ENCODE data around the gene P3H4. TPM values are rescaled to one million over a fixed set of nuclear protein-coding genes. Genes with fewer than 3 reads are reported as not detected.
"Not testable (repeated sequence)": the region's sequence is repeated elsewhere in the genome, so short reads cannot be mapped to it uniquely, and the experiment has no call there.

The P3H4 gene
- total and polyA plus RNA-seq, 9 donors = 35.5 to 68.4 (median 41.5) TPM

DNA sequence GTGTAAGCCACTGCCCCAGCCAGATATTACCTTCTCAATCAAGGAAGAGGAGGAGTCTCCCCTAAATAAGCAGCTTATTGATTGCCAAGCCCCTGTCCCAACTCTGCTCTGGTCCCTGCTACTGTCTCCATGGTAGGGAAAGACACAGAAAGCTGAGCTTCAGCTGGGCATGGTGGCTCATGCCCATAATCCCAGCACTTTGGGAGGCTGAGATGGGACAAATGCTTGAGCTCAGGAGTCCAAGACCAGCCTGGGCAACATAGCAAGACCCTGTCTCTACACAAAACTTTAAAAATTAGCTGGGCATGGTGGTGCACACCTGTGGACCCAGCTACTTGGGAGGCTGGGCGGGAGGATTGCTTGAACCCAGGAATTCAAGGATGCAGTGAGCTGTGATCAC is 31.8 kb downstream of the P3H4 start:
- Histone ChIP-seq H3K36me3 (ENCODE audit: control insufficient read depth, insufficient read depth, low read length) (peaks cover 5% of the 10 kb centered on the region), H3K27me3 (ENCODE audit: control insufficient read depth, insufficient read depth, low read length) (no peaks in the 10 kb centered on the region), H3K27ac (ENCODE audit: low read length) (no peak overlapping the region), H3K9me3 (replicated peaks; ENCODE audit: control insufficient read depth, low read depth, low read length) (no peaks in the 10 kb centered on the region), H3K4me1 (ENCODE audit: control insufficient read depth, insufficient read depth, low read length) (peaks cover 63% of the 10 kb centered on the region), H3K4me3 (ENCODE audit: low read length) (no peak overlapping the region)
- no peak for DNase-seq
- WGBS (ENCODE audit: insufficient coverage) = 100% methylated on average over 1 of the region's 1 CpG

DNA sequence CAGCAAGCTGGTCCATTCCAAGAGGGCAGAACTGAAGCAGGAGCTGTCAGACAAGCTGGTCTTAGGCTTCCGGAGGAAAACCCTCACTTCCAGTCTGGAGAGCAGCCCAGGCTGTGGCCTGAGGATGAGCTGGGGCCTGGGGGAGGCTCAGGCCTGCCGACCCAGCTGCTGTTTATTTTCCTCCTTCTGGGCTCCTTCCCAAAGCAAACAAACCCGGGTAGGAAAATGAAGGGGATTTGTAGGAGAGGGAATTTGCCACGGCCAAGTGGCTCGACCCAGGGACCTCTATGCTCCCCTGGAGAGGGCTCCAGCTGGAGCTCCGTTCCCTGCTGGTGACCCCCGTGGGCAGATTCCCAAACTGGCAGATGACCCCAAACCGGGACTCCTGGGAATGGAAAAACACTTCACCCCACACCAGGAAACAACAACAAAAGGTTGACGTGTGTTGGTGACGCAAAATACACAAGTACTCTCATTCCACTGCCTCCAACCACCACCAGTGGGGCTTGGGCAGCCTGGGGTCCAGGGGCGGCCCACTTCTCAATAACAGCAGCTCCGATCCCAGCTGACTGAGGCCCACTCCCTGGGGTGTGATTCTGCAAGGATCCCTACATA is 34.1 kb downstream of the P3H4 start:
- no peaks in the 10 kb centered on the region for H3K9me3 ChIP-seq (replicated peaks; ENCODE audit: control insufficient read depth, low read depth, low read length)
- DNase-seq = peak; percentile 98
- peaks cover 8% of the 10 kb centered on the region for H3K36me3 ChIP-seq (ENCODE audit: control insufficient read depth, insufficient read depth, low read length)
- H3K4me1 ChIP-seq (ENCODE audit: control insufficient read depth, insufficient read depth, low read length) = peaks cover 66% of the 10 kb centered on the region
- 22% methylated on average over 8 of the region's 12 CpGs for WGBS (ENCODE audit: insufficient coverage)
- H3K27me3 ChIP-seq (ENCODE audit: control insufficient read depth, insufficient read depth, low read length) = no peaks in the 10 kb centered on the region
- peak overlapping the region; percentile 98 for H3K27ac ChIP-seq (ENCODE audit: low read length)
- H3K4me3 ChIP-seq (ENCODE audit: low read length) = no peak overlapping the region

DNA sequence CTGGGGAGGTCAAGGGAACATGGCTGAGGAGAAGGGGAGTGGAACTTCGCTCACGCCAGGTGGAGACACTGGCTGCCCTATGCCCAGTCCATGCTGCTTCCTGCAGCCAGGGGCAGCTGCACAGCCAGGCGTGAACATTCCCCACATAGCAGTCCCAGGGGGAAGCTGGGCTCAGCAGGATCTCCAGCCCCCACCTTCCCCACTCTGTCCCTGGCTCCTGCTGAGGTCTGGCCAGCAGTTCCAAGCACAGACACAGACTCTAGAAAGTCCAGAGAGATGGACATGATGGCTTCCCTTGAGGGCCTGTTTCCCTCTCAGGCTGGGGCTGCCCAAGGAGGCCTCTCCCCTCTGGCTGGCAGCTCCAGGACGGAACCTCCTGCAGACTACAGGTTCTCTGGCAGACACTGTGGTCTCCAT is 34.6 kb downstream of the P3H4 start:
- Histone ChIP-seq H3K27ac (ENCODE audit: low read length) (peak overlapping the region; percentile 98), H3K4me3 (ENCODE audit: low read length) (no peak overlapping the region), H3K27me3 (ENCODE audit: control insufficient read depth, insufficient read depth, low read length) (no peaks in the 10 kb centered on the region), H3K4me1 (ENCODE audit: control insufficient read depth, insufficient read depth, low read length) (peaks cover 65% of the 10 kb centered on the region), H3K36me3 (ENCODE audit: control insufficient read depth, insufficient read depth, low read length) (peaks cover 12% of the 10 kb centered on the region), H3K9me3 (replicated peaks; ENCODE audit: control insufficient read depth, low read depth, low read length) (no peaks in the 10 kb centered on the region)
- 45% methylated on average over 4 of the region's 4 CpGs for WGBS (ENCODE audit: insufficient coverage)
- peak; percentile 88 for DNase-seq

DNA sequence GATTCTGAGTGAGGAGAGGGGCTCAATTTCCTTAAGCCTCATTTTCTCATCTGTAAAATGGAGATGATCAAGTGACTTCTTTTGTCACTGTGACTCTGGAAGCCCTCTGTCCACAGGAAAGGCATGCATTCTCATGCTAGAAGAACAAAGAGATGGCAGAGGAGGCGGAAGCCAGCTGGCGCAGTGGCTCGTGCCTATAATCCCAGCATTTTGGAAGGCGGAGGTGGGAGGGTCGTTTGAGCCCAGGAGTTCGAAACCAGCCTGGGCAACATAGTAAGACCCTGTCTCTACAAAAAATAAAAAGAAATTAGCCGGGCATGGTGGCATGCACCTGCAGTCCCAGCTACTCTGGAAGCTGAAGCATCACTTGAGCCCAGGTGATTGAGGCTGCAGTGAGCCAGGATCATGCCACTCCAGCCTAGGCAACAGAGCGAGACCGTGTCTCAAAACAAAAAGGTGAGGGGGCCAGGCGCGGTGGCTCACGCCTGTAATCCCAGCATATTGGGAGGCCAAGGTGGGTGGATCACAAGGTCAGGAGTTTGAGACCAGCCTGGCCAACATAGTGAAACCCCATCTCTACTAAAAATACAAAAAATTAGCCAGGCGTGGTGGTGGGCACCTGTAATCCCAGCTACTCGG is 35.4 kb downstream of the P3H4 start:
- H3K9me3 ChIP-seq (replicated peaks; ENCODE audit: control insufficient read depth, low read depth, low read length); H3K4me3 ChIP-seq (ENCODE audit: low read length); H3K27me3 ChIP-seq (ENCODE audit: control insufficient read depth, insufficient read depth, low read length); DNase-seq: not testable (repeated sequence)
- peak overlapping the region; percentile 98 for H3K27ac ChIP-seq (ENCODE audit: low read length)
- H3K36me3 ChIP-seq (ENCODE audit: control insufficient read depth, insufficient read depth, low read length) = peaks cover 20% of the 10 kb centered on the region
- WGBS (ENCODE audit: insufficient coverage) = 82% methylated on average over 11 of the region's 14 CpGs
- H3K4me1 ChIP-seq (ENCODE audit: control insufficient read depth, insufficient read depth, low read length) = peaks cover 57% of the 10 kb centered on the region

DNA sequence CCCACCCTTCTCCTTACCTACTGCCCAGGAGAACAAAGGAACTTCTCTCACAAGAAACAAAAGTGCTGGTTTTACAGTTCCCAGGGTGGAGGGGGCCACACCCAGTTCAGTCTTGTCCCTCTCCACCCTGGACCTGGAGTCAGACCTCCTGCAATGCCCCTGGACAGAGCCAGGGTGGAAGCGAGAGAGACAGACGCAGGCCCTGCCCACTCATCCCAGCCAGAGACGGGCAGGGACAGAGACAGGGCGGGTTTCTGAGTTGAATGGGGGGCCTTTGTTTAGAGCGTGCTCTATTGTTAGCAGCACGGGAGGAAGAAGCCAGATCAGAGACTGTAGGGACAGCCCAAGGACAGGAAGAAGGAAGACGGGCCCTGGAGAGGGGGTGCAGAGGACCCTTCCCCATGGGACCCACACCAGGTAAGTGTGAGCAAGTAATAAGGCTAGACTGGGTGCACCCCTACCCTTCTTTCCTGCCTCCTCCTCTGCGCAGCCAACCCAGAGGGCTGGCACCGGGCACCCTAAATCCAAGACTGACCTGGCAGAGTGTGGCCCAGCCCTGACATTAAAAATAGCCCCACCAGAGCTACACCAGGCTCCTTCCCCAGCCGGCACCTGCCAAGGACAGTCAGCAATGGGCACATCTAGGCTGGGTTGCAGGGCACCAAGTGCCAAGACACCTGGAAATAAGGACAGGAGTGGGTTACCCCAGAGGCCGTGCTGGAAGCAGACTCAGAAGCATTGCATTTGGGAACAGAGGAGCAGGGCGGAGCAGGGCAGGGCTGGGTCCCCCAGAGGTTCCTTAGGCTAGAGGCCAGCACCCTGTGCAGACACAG is 36.1 kb downstream of the P3H4 start:
- Histone ChIP-seq H3K9me3 (replicated peaks; ENCODE audit: control insufficient read depth, low read depth, low read length) (no peaks in the 10 kb centered on the region), H3K4me1 (ENCODE audit: control insufficient read depth, insufficient read depth, low read length) (peaks cover 56% of the 10 kb centered on the region), H3K4me3 (ENCODE audit: low read length) (no peak overlapping the region), H3K27me3 (ENCODE audit: control insufficient read depth, insufficient read depth, low read length) (no peaks in the 10 kb centered on the region), H3K27ac (ENCODE audit: low read length) (peak overlapping the region; percentile 63), H3K36me3 (ENCODE audit: control insufficient read depth, insufficient read depth, low read length) (peaks cover 24% of the 10 kb centered on the region)
- DNase-seq = no peak
- 78% methylated on average over 11 of the region's 12 CpGs for WGBS (ENCODE audit: insufficient coverage)

DNA sequence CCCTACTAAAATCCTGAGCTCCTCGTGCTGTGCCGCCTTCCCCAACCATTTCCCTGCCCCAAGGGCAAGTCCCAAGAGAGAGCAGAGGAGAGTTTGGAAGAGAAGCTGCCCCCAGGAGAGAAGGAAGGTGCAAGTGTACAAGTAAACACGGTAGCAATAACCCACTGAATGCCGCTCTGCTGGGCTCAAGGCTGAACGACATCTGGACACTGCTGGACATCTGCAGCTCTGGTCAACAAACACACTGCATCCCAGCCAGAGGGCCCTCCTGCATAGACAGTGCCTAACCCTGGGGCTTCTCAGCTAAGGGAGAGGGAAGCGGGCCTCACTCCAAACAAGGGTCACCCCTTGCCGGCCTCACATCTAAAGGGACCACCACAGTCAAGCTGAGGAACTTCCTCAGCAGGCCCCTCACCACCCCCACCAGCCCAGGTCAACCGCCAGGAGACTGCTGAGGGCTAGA is 38.0 kb downstream of the P3H4 start:
- H3K27ac ChIP-seq (ENCODE audit: low read length) = no peak overlapping the region
- peaks cover 37% of the 10 kb centered on the region for H3K36me3 ChIP-seq (ENCODE audit: control insufficient read depth, insufficient read depth, low read length)
- peak; percentile 57 for DNase-seq
- 18% methylated on average over 4 of the region's 8 CpGs for WGBS (ENCODE audit: insufficient coverage)
- no peaks in the 10 kb centered on the region for H3K27me3 ChIP-seq (ENCODE audit: control insufficient read depth, insufficient read depth, low read length)
- peaks cover 56% of the 10 kb centered on the region for H3K4me1 ChIP-seq (ENCODE audit: control insufficient read depth, insufficient read depth, low read length)
- no peak overlapping the region for H3K4me3 ChIP-seq (ENCODE audit: low read length)
- H3K9me3 ChIP-seq (replicated peaks; ENCODE audit: control insufficient read depth, low read depth, low read length) = no peaks in the 10 kb centered on the region

DNA sequence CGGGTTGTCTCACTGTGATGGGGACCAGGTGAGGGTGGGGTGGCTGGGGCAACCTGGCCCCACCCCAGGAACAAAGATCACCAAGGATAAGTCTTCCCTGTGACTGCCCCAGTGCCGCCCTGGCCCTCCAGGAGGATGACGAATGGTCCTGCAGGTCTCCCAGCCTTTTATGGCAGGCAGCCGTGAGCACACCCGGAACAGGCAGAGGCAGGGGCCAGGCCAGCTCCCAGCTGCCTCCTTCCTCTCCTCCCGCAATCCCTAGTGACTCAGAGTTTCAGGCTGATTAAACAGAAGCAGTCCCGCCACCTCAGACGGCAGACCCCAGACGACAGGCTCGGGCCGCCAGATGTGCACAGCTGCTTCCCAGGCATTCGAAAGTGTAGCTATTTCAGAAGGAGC is 38.6 kb downstream of the P3H4 start:
- WGBS (ENCODE audit: insufficient coverage) = 17% methylated on average over 6 of the region's 12 CpGs
- peaks cover 53% of the 10 kb centered on the region for H3K4me1 ChIP-seq (ENCODE audit: control insufficient read depth, insufficient read depth, low read length)
- no peaks in the 10 kb centered on the region for H3K9me3 ChIP-seq (replicated peaks; ENCODE audit: control insufficient read depth, low read depth, low read length)
- peaks cover 42% of the 10 kb centered on the region for H3K36me3 ChIP-seq (ENCODE audit: control insufficient read depth, insufficient read depth, low read length)
- no peaks in the 10 kb centered on the region for H3K27me3 ChIP-seq (ENCODE audit: control insufficient read depth, insufficient read depth, low read length)
- H3K4me3 ChIP-seq (ENCODE audit: low read length) = no peak overlapping the region
- no peak overlapping the region for H3K27ac ChIP-seq (ENCODE audit: low read length)
- peak; percentile 81 for DNase-seq

DNA sequence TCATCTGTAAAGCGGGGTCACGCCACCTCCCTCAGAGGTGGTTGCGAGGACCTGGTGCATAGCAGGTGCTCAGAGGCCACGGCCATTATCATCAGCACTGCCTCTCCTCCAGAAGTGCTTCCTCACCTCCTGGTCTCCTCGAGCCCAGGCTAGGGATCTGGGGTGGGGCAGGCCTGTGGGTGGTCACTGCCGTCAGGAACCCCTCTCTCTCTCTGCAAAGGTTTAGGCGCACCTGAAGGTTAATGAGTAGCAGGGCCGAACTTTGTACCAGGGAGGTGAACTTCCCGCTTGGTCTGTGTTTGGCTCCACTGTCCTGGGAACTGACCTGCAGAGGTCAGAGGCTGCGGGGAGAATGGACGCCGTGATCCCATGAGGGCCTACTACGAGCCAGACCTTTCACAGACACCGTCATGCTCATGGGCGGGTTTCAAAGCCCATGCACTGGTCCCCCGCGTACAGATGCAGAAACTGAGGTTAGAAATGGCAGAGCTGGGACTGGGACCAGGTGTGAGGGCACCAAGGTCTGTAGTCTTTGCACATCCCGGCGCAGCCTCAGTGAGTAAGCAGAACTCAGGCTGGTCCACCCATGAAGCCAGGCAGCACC is 39.1 kb downstream of the P3H4 start:
- Histone ChIP-seq H3K4me1 (ENCODE audit: control insufficient read depth, insufficient read depth, low read length) (peaks cover 48% of the 10 kb centered on the region), H3K4me3 (ENCODE audit: low read length) (no peak overlapping the region), H3K36me3 (ENCODE audit: control insufficient read depth, insufficient read depth, low read length) (peaks cover 45% of the 10 kb centered on the region), H3K27me3 (ENCODE audit: control insufficient read depth, insufficient read depth, low read length) (no peaks in the 10 kb centered on the region), H3K27ac (ENCODE audit: low read length) (no peak overlapping the region), H3K9me3 (replicated peaks; ENCODE audit: control insufficient read depth, low read depth, low read length) (no peaks in the 10 kb centered on the region)
- DNase-seq = no peak
- 87% methylated on average over 14 of the region's 19 CpGs for WGBS (ENCODE audit: insufficient coverage)

DNA sequence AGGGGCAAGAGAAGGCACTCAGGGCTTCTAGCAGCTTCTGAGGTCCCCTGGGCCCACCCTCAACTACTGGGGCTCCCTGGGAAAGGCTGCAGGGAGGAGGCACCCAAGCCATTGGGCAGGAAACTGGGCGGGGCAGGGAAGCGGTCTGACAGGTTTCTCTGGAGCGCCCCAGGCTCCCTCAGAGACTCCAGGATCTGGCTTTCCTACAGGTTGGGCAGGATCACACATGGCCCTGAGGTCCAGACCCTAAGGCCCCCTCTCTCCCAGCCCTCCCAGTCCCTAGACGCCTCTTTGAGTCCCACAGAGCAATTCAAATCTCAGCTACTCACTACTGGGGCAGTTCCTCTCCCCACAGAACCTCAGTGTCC is 39.5 kb downstream of the P3H4 start:
- Histone ChIP-seq H3K36me3 (ENCODE audit: control insufficient read depth, insufficient read depth, low read length) (peaks cover 50% of the 10 kb centered on the region), H3K27me3 (ENCODE audit: control insufficient read depth, insufficient read depth, low read length) (no peaks in the 10 kb centered on the region), H3K9me3 (replicated peaks; ENCODE audit: control insufficient read depth, low read depth, low read length) (no peaks in the 10 kb centered on the region), H3K4me3 (ENCODE audit: low read length) (no peak overlapping the region), H3K4me1 (ENCODE audit: control insufficient read depth, insufficient read depth, low read length) (peaks cover 43% of the 10 kb centered on the region), H3K27ac (ENCODE audit: low read length) (no peak overlapping the region)
- DNase-seq = no peak
- WGBS (ENCODE audit: insufficient coverage) = 84% methylated on average over 3 of the region's 4 CpGs
